AG04449 (cell line): ENCODE measurements around the gene ALDH1A1.

ENCODE experiments used
- CTCF ChIA-PET: fragments of 350-600 bp; formaldehyde crosslinking; extraction: SDS; loops from one replicate; lab custom pipeline; 2021; ENCODE audit warnings: antibody characterized with exemption; lab: Yijun Ruan, JAX
- POLR2A ChIA-PET: fragments of 400-600, 350-600 bp; formaldehyde crosslinking; extraction: SDS; loops from one replicate; lab custom pipeline; 2020; ENCODE audit warnings: antibody characterized with exemption, inconsistent platforms; lab: Yijun Ruan, JAX
- DNase-seq: peaks from one replicate; pipeline ENCODE4 v3.0.0-alpha.2; 2010; ENCODE audit warnings: low read depth, low spot score
- H3K4me3 ChIP-seq: 2 replicates; pipeline ENCODE4 v1.5.1; 2011; ENCODE audit warnings: low read depth, mild to moderate bottlenecking, control low read depth, low read length
- TF ChIP-seq, protein P1 (sequence below): IDR thresholded peaks from one replicate; pipeline ENCODE4 v1.5.1; 2011; ENCODE audit warnings: mild to moderate bottlenecking, moderate library complexity, low read length, control low read depth, inconsistent platforms; ENCODE audit not compliant: insufficient read depth; ENCODE audit errors: missing control alignments

Gene ALDH1A1

GRCh38 chr9:72898784-72899733 lies 53.8 kb downstream of the ALDH1A1 start:
- H3K4me3 ChIP-seq: no peak overlapping the region
- POLR2A ChIA-PET: no interaction called here
- TF ChIP-seq, protein P1, sequence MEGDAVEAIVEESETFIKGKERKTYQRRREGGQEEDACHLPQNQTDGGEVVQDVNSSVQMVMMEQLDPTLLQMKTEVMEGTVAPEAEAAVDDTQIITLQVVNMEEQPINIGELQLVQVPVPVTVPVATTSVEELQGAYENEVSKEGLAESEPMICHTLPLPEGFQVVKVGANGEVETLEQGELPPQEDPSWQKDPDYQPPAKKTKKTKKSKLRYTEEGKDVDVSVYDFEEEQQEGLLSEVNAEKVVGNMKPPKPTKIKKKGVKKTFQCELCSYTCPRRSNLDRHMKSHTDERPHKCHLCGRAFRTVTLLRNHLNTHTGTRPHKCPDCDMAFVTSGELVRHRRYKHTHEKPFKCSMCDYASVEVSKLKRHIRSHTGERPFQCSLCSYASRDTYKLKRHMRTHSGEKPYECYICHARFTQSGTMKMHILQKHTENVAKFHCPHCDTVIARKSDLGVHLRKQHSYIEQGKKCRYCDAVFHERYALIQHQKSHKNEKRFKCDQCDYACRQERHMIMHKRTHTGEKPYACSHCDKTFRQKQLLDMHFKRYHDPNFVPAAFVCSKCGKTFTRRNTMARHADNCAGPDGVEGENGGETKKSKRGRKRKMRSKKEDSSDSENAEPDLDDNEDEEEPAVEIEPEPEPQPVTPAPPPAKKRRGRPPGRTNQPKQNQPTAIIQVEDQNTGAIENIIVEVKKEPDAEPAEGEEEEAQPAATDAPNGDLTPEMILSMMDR: no peak
- CTCF ChIA-PET: no interaction called here
- DNase-seq: no peak

GRCh38 chr9:72898360-72898759 lies 54.5 kb downstream of the ALDH1A1 start:
- TF ChIP-seq, protein P1: no peak
- POLR2A ChIA-PET: no interaction called here
- H3K4me3 ChIP-seq: no peak overlapping the region
- CTCF ChIA-PET: no interaction called here
- no peak for DNase-seq

DNA sequence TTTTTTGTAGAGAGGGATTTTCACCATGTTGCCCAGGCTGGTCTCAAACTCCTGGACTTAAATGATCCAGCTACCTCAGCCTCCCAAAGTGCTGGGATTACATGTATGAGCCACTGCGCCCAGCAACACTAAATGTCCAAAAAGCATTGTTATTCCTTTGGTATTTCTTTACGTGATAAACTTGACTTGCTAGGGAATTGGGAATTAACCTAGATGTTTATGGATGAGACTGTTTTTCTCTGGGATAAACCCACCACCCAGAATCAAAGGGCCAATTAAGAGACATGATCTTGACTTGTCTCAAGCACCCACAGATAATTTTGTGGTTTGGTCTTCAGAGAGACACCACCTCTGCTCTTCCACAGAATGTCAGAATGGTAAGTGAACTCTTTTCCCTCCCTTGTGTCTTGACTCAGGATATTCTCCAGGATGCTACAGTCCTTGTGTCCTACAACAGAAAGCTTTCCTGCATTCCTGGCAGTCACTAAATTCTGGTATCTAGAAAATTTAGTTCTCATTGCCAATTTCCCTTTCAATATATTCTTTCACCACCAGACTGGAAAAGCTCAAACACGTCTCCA lies 55.7 kb downstream of the ALDH1A1 start:
- ChIA-PET CTCF (no interaction called here), POLR2A (no interaction called here)
- no peak overlapping the region for H3K4me3 ChIP-seq
- TF ChIP-seq, protein P1: no peak
- DNase-seq: no peak

DNA sequence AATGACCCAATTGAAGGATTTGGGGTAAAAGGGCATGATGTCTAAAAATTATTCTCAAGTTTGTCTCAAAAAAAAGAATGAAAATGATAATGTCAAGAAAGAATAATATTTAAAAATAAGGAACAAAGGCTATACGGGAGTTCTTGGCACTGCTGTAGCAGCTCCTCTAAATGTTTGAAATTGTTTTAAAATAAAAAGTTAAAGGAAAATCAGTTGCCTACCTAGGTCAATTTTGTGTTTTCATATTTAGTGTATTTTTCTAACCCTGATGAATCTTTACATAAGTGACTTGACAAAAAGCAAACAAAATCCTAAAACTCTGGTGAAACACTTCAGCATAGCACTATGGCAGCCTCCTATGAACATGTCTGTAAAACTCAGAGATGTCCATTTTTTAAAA lies 56.4 kb downstream of the ALDH1A1 start:
- POLR2A ChIA-PET: no interaction called here
- CTCF ChIA-PET: no interaction called here
- no peak for DNase-seq
- no peak overlapping the region for H3K4me3 ChIP-seq
- TF ChIP-seq, protein P1: no peak

DNA sequence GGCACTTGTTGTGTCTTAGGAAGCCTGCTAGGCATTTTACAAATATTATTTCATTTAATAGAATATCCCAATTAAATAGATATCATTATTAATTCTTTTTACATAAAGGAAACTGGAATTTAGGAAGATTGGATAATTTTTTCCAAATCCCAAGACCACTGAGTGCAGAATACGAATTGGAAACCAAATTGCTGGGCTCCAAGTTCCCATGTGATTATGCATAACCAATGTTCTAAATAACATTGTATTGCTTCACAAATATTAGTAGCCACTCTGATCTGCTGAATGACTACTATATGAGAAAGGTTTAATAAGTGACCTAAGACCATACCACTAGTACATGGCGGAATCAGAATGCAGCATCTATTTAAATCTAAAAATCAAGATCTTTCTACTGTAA lies 57.7 kb downstream of the ALDH1A1 start:
- ChIA-PET CTCF (no interaction called here), POLR2A (no interaction called here)
- TF ChIP-seq, protein P1: no peak
- DNase-seq: no peak
- no peak overlapping the region for H3K4me3 ChIP-seq

- no peak for DNase-seq
- TF ChIP-seq, protein P1: no peak
- CTCF ChIA-PET: no interaction called here
- H3K4me3 ChIP-seq: no peak overlapping the region
- POLR2A ChIA-PET: no interaction called here
Measured at GRCh38 chr9:72894342-72894741, 58.5 kb downstream of the ALDH1A1 start.
